ENCODE results near the gene DGKG. TPM values are rescaled to one million over a fixed set of nuclear protein-coding genes. Genes with fewer than 3 reads are reported as not detected.

DGKG gene
- total RNA-seq, 1 donor from 2014 or later = 1.0 TPM

DNA sequence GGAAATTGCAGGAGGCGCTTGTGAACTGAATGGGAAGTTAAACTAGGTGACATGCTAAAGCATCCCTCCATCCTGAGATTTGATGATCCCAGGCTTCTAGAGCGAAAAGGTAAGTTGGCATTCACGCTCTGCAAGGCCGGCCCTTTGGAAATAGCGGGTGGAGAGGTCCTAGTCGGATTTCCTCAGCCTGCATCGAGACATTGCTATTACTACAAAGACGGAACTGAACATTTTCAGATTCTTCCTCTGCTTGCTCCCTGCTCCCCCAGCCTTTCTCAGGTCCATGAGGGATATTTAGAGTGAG is 77.7 kb downstream of the DGKG start:
- H3K4me3 ChIP-seq (ENCODE audit: low read depth, low read length) = no peak overlapping the region
- no peak for DNase-seq (ENCODE audit: low read depth)
- TF ChIP-seq, protein P1, sequence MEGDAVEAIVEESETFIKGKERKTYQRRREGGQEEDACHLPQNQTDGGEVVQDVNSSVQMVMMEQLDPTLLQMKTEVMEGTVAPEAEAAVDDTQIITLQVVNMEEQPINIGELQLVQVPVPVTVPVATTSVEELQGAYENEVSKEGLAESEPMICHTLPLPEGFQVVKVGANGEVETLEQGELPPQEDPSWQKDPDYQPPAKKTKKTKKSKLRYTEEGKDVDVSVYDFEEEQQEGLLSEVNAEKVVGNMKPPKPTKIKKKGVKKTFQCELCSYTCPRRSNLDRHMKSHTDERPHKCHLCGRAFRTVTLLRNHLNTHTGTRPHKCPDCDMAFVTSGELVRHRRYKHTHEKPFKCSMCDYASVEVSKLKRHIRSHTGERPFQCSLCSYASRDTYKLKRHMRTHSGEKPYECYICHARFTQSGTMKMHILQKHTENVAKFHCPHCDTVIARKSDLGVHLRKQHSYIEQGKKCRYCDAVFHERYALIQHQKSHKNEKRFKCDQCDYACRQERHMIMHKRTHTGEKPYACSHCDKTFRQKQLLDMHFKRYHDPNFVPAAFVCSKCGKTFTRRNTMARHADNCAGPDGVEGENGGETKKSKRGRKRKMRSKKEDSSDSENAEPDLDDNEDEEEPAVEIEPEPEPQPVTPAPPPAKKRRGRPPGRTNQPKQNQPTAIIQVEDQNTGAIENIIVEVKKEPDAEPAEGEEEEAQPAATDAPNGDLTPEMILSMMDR (conservative IDR thresholded peaks at IDR 0.05; ENCODE audit: low read depth, low read length) = no peak

DNA sequence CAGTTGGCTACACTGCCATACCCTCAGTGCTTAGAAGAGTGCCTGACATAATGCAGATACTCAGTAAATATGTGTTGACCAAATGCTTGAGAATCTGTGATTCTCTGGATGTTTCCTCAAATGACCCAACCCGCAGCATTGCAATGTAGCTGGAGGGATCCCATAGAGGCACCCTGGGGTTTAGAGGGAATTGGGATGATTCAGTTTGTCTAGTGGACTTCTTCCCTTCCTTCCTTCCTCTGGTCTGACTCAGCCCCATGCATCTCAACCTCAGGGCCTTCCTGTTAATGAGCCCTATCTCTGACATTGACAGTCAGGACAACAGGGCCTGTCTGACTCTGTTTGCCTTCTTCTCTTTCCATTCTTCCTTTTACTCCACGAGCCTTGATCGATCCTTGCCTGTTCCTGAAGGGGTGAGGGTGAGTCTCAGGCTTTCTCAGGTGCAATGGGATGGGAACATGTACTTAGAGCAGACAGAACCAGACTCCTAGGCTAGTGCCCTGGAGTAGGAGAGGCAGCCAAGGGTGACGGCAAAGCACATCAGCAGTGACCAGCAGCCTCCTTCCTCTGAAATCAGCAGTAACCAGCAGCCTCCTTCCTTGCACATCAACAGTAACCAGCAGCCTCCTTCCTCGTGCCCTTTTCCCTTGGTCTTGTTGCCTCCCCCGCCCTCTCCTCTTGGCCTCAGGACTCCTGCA is 78.2 kb downstream of the DGKG start:
- TF ChIP-seq, protein P1 (conservative IDR thresholded peaks at IDR 0.05; ENCODE audit: low read depth, low read length) = no peak

DNA sequence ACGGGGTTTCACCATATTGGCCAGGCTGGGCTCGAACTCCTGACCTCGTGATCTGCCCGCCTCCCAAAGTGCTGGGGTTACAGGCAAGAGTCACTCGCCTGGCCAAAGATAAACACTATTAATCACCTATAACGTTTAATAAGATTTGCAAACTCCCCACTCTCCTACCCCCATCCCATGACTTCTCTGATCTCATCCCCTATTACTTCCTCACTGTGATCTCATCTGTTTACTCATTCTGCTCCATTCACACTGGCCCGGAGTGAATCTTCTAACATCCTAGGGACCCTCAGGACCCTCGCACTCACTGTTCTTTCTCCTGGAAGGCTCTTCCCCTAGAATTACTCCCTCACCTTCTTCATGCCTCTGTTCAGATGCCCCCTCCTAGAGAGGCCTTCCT is 78.9 kb downstream of the DGKG start:
- TF ChIP-seq, protein P1 (conservative IDR thresholded peaks at IDR 0.05; ENCODE audit: low read depth, low read length) = no peak
- no peak for DNase-seq (ENCODE audit: low read depth)
- no peak overlapping the region for H3K4me3 ChIP-seq (ENCODE audit: low read depth, low read length)

More for the DNA sequence above, 78.2 kb downstream of the DGKG start:
- H3K4me3 ChIP-seq (ENCODE audit: low read depth, low read length) = no peak overlapping the region
- DNase-seq (ENCODE audit: low read depth) = no peak

DNA sequence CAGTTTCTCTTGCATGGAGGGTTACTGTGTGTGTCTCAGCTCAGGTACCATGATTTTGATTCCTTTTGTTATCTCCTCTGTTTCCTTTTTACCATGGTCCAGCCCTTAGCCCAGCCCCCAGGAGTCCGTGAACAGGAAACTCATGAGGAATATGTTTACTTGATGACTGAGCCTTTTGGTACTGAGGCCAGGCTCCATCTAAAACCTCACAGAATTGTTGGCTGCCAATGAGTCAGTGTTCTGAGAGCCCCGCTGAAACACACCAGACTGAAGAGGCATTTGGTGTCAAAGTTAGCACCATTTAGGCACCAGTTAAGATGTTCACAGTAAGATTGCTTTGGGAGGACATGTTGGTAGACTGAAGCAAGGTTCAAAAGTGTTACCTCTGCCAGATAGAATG is 80.9 kb downstream of the DGKG start:
- no peak for DNase-seq (ENCODE audit: low read depth)
- TF ChIP-seq, protein P1 (conservative IDR thresholded peaks at IDR 0.05; ENCODE audit: low read depth, low read length) = no peak
- H3K4me3 ChIP-seq (ENCODE audit: low read depth, low read length) = no peak overlapping the region

DNA sequence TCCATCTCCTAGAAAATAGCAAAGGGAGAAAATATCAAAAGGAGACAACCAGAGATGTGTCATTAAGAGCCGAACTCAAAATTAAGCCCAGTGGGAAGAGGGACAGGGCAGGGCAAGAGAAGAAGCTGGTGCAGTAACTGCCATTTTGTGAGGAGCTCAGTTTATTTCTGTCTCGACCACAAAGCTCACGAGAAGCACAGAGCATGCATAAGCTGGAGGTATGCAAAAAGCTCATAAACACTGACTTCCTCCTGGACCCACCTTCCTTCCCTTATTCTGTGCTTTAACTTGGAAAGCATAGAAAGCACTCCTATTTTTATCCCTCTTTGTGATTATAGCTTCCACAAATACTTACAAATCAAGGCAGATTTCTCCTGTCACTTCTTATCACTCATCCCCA is 81.3 kb downstream of the DGKG start:
- H3K4me3 ChIP-seq (ENCODE audit: low read depth, low read length) = no peak overlapping the region
- TF ChIP-seq, protein P1 (conservative IDR thresholded peaks at IDR 0.05; ENCODE audit: low read depth, low read length) = no peak
- DNase-seq (ENCODE audit: low read depth) = no peak

DNA sequence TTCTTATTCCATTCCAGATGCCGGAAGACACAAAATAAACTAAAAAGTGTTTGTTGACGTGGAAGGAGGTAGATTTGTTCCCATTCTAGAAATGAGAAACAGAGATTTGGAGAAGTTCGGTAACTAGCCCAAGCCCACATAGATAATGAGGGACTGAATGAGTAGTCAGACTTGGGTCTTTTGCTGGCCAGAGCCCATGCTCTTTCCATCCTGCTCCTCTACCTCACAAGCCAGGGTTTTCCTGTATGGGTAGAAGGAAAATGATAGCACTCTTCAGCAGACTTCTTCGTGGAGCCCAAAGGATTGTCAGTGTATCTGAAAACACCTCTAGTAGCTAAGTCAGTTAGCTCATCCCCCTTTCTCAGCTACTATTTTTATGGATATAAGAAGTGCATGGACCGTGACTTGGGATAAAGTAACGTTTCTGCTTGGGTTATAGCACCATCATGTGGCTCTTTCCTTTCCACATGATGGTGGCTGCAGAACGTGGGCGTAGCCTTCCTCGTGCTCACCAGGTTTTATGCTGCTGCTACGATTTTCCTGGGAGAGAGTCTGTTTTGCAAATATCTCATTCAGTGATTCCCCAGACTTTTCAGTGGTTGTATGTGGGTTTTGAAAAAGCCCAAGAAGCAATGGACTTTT is 84.6 kb downstream of the DGKG start:
- TF ChIP-seq, protein P1 (conservative IDR thresholded peaks at IDR 0.05; ENCODE audit: low read depth, low read length) = peak; percentile 73
- no peak for DNase-seq (ENCODE audit: low read depth)
- no peak overlapping the region for H3K4me3 ChIP-seq (ENCODE audit: low read depth, low read length)

DNA sequence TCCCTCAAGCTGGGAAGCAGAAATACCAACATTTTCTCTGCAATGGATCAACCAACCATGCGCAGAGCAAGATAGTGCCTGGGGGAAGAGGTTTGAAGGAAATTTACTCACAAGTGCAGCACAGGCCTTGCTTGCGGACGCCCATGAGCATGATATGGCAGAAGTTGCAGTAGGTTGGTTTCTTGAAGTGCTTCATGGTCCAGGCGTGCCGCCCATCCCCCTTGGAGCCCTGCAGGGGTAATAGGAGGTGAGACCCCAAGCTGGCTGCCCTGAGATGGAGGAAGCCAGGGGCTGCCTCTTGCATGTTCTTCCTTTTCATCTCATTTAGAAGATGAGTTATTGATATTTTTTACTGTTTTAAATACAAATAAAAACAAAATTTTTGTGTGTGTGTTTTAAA is 86.6 kb downstream of the DGKG start:
- TF ChIP-seq, protein P1 (conservative IDR thresholded peaks at IDR 0.05; ENCODE audit: low read depth, low read length) = no peak
- no peak overlapping the region for H3K4me3 ChIP-seq (ENCODE audit: low read depth, low read length)

More for the DNA sequence above, 86.6 kb downstream of the DGKG start:
- no peak for DNase-seq (ENCODE audit: low read depth)
